HG03196 (cell line): ENCODE results near the gene GNPDA1.
A peak's percentile ranks its signal among the peaks of the same experiment; 100 is the strongest.

Experiments
- ATAC-seq: cut with Tn5 transposase; IDR thresholded peaks from one replicate; pipeline ENCODE4 v1.9.1; 2021; ENCODE audit not compliant: unreplicated experiment

Gene GNPDA1

DNA sequence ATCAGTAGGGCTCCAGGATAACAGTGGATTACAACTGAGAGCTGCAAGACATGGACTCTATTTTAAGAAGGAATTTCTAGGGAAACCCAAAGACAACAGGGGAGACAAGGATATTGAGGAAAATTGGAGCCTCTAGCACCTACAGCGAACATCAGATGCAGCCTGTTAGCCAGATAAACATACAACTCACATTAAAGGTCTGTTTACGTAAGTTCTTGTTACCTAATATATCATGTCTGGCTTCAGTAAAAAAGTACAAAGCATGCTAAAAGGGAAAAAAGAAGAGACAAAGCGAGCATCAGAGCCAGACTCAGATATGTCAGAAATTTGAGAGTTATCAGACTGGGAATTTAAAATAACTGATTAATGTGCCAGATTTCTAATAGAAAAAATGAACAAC, 17.2 kb downstream of the GNPDA1 start:
- ATAC-seq = no peak

DNA sequence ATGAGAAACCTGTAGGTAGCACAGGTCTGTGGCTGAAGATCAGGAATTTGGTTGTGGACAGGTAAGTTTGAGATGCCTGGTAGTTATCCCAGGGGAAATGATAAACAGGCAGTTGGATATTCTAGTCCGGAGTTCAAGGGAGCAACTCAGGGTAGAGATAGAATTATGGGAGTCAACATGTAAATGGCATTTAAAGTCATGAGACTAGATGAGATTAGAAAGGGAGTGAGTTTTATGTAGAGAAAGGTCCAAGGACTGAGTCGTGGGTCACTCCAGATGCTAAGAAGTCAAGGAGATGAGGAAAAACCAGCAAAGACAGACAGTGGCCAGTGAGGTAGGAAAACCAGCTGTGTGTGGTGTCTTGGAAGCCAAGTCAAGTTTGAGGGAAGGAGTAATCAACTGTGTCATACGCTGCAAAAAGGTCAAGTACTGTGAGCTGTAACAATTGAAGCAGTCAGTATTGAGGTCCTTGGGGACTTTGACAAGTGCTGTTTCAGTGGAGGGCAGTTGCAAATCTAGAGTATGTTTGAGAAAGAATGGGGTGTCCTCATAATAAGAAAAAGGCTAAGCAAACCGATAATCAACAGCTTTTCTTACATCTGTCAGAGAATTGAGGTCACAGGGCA, 18.2 kb downstream of the GNPDA1 start:
- no peak for ATAC-seq

- no peak for ATAC-seq
These were observed 20.4 kb downstream of the GNPDA1 start for GRCh38 chr5:141992349-141992963.

GRCh38 chr5:141989720-141990119, 23.1 kb downstream of the GNPDA1 start:
- ATAC-seq = no peak

DNA sequence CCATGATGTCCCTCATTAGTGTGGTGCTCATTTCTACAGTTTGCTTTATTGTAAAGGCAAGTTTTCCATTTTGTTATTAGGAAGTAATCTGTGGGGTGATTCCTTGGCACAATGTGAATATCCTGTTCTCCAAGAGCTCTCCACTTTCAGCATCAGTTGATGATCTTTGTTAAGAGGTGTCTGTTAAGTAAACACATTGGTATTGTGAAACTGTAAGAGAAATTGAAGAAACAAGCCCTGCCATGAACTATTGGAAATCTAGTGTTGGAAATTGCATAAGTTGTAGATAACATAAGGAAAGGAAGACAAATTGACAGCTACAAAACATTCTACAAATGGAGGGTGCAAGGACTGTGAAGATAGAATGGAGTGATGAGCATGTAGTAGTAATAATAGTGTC, 26.8 kb downstream of the GNPDA1 start:
- ATAC-seq = no peak

GRCh38 chr5:141982626-141983025, 30.2 kb downstream of the GNPDA1 start:
- ATAC-seq = no peak

GRCh38 chr5:141978389-141978788, 34.4 kb downstream of the GNPDA1 start:
- ATAC-seq = no peak

GRCh38 chr5:141976176-141976575, 36.7 kb downstream of the GNPDA1 start:
- ATAC-seq = no peak

GRCh38 chr5:141973871-141974595, 38.8 kb downstream of the GNPDA1 start:
- no peak for ATAC-seq

DNA sequence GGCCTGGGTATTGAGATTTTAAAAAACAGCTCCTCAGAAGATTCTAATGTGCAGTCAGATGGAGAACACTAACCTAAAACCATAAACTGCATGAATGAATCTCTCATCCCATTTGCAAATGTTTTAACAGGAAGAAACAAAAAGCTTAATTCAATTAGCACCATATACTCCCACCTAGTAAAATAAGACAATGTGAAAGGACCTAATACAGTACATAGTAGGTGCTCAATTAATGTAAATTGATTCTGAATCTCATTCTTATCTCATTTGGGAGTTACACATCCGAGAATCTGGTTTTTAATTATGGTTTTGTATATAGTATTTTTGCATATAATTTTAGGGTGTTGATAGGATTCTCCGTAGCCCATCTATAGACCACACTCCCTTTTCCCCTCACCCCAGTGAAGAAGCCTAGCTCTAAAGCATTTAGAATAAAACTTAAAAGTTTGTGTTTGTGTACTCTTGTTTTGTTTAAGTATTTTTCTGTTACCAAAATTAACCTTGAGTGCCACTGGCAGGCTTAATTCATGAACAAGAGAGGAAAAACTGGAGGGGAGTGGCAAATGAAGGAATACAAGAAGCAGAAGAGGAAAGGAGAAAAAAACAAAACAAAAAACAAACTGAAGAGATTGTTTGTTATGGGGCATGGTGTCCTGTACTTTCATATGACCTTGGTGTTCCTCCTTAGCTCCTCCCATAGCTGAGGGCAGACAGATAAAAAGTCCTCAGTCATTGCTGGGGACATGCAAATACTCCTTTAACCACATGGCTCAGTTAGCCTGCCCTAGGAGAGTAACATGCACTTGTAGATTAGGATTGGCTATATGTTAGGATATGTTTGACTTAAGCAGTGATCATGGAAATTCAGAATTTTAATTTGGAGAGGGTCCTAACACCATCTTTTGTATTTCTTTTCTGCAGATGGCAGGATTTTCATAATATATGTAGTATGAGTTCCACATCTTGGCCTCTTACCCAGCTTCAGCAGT, 42.8 kb downstream of the GNPDA1 start:
- peak; percentile 54 for ATAC-seq

DNA sequence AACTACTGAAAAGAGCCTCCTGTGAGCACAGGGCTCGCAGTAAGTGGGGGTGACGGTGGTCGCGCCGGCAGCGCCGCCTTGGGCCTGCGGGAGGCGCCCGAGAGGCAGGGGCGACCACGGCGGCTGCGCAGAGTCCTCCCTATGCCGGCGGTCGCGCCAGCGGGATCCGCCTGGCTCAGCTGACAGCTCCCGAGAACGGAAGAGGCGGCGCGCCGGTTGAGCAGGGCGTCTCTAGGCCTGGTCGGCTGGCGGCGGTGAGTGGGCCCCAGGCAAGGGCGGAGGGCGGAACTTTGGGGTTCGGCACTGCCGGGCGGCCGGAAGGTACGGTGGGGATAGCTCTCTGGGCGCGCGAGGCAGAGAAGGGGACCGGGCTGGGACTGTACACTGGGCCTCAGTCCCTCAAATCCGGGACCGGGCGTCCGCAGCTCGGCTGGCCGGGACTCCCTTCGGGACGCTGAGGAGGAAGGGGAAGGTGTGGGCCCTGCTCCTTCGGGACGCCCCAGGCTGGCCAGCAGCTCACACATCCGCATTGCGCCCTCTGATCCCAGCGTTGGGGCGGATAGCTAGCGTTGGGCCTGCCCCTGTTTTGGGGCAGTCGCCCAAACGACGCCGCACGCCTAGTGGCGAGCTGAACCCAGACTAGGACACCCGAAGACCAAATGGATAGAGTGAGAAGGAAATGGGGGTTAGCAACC, 43.8 kb downstream of the GNPDA1 start, which contains the start of gene RNF14:
RNF14 (plus strand) TSS at position 192 of the 695 bp plus-strand sequence. CDS start 4,484 bp downstream, outside the sequence.
- ATAC-seq = peak; percentile 90

DNA sequence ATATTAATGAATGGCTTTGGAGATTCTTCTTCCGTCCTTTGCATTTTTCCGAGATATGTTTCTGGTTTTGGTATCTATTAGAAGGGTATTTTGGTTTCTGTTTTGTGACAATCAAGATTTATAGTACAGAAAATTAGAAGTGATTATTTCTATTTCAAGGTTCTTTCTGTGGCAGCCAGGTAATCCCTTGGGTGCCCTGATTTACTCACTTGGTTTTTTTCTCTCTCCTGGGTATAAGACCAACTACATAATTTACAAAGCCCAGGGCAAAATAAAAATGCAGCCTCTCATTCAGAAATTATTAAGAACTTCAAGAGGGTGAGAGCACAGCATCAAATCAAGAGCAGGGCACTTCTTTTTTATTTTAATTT, 45.9 kb downstream of the GNPDA1 start:
- ATAC-seq = no peak

DNA sequence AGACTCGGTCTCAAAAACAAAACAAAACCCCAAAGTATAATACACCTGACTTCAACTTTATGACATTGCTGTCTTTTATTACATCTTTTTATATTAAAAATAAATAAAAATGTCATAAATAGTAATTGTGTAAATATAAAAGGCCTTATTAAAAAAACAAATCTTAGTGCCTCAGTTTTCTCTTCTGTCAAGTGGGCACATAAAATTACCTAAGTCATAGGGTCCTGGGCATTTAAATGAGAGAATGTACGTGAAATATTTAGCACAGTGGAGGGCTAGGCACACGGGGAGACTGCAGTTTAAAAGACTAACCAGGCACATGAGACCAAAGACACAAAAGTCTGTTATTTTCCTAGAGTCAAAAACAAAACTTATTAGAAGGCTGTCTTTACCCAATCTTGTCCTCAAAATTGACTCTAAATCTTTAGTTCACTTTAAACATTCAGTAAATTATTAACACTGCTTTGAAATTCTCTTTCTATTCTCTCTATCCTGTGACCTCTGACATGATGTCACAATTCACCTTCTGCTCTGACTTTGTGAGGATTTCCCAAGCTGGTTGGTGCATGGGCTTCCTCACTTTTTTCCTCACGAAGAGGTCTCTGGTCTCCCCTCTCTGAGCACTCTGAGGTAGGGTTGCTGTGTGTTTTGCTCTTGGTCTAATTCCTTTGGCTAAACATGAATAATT, 46.4 kb downstream of the GNPDA1 start:
- ATAC-seq = no peak

- no peak for ATAC-seq
These were observed 47.8 kb downstream of the GNPDA1 start for GRCh38 chr5:141965071-141965470.

DNA sequence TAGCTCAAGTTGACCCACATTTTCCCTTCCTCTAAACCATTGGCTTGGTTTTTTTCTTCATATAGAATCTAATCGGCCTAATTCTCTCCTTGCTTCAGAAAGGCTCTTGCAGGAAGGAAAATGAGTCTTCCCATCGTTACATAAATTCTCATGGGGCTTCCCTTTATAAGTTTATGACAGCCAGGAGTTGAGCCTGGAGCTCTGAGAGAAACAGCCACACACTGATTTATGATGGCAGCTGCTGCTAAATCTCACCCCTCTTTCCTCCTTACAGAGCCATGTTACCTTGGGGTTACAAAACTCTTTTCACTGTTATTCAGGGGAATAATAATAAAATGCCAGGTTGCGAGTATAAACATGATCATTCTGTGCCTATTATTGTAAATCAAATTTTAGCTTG, 49.1 kb downstream of the GNPDA1 start:
- no peak for ATAC-seq

DNA sequence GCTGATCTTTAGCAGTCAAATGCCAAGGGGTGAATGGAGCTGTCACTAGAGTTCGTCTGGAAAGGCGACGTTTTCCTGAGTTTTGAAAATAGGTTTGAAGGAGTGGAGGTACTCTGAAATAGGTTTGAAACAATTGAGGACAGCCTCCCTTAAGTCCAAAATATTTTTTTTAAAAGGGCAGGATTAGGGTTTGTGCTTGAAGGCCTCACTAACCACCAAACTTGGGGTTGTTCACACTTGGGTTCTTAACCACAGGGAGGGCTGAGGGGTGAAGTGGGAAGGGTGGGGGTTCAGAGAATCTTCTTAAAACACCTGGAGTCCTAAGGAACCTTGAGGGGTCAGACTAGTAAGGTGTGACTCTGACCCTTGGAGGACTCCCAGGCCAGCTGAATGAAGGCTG, 51.4 kb downstream of the GNPDA1 start:
- no peak for ATAC-seq

DNA sequence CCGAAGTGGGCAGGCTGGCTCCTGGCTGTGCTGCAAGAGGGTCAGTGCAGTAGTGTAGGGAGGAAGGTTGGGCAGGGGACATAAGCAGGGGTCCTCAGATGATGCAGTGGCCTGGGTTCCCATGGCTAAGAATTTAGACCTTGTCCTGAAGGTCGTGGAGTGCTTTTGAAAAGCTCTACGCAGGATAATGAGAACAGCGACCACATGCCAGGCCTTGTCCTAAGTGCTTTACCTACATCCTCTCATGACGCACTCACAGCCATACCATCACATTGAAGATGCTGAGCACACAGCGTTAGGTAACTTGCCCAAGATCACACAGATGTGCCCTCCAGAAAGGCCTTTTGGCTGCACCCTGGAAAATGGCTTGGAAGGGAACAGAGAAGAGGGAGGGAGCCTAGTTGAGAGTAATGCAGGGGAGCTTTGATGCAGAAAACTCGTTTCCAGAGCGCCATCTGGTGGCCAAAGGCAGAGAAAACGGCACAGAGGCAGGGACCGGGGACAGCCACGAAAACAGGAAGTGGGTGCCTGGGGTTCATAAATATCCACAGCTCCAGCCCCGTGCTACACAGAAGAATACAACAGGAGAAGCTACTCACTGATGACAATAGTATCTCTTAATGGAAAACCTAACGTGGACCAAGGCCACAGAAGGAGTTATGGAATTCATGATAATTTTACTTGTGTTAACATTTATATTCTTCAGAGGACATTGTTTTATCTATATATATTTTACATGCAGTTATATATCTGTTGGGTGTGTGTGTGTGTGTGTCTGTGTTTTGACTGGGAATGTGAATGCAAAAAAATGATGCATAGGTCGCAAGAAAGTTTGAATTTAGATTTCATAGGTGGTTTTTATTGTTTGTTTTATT, 52.1 kb downstream of the GNPDA1 start:
- ATAC-seq = peak; percentile 79

DNA sequence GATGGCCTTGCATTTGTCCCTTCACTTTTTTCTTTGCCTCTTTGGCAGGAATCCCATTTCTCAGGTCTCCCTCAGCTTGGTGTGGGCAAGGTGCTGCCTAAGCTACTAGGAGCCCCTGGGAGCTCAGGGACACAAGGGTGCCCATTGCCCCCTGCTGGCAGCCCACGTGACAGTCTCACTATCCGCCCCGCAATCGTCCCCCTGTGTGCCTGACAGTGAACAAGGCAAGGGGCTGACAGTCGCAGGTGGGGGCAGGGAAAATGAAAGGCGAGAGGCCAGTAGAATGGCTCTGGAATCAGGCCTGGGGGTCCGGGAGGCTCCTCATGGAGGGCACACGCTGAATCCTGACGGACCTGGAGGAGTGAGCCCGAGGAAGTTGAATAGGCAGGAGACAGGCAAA, 52.8 kb downstream of the GNPDA1 start:
- ATAC-seq = no peak
